B cell (primary cell): ENCODE data around the gene ST6GALNAC3. TPM values are rescaled to one million over a fixed set of nuclear protein-coding genes. Genes with fewer than 3 reads are reported as not detected.

Experiments used
- ATAC-seq: fragments of 200-7000 bp; cut with Tn5 transposase; one replicate; pipeline ENCODE4 v1.10.0; 2021; ENCODE audit warnings: low read depth, mild to moderate bottlenecking, moderate number of reproducible peaks, moderate library complexity
- CTCF ChIA-PET: fragments of 350-600 bp; sonication (Branson Sonifier 250); formaldehyde crosslinking; loops from one replicate; lab custom pipeline; 2021; ENCODE audit warnings: antibody characterized with exemption, inconsistent platforms; lab: Charles Lee
- POLR2A ChIA-PET: fragments of 350-600 bp; sonication (Branson Sonifier 250); formaldehyde crosslinking; loops from one replicate; lab custom pipeline; 2021; ENCODE audit warnings: antibody characterized with exemption; lab: Charles Lee
- DNase-seq: peaks from one replicate; pipeline ENCODE4 v3.0.0; 2013
- H2AFZ ChIP-seq: 2 replicates; pipeline ENCODE4 v1.6.1; 2012; ENCODE audit warnings: mild to moderate bottlenecking, low read depth, low read length; ENCODE audit not compliant: insufficient read depth, poor library complexity, severe bottlenecking
- H3K27ac ChIP-seq, 2 donors: 1 replicate in 1 of 2; 2 replicates in 1 of 2; pipeline ENCODE4 v1.5.1; 2012 to 2013; ENCODE audit warnings: low read length in 2 of 2, mild to moderate bottlenecking in 2 of 2, moderate library complexity in 1 of 2
- H3K27me3 ChIP-seq, 4 experiments: fragments of 200-600 bp in 1 of 4; sonication (generic) in 1 of 4; replicated peaks in 1 of 4; 1 replicate in 2 of 4; 2 replicates in 2 of 4; pipeline versions ENCODE4 v1.6.1 to v1.7.0; 2013 to 2016; ENCODE audit warnings: low read length in 3 of 4, mild to moderate bottlenecking in 2 of 4, mixed read lengths in 1 of 4, moderate library complexity in 1 of 4; ENCODE audit not compliant: insufficient read depth in 4 of 4, control insufficient read depth in 3 of 4; ENCODE audit errors: control extremely low read depth in 1 of 4
- H3K36me3 ChIP-seq, 2 experiments: replicated peaks in 1 of 2; 1 replicate in 1 of 2; 2 replicates in 1 of 2; pipeline versions ENCODE4 v1.6.1 to v1.7.1; 2013; ENCODE audit warnings: low read length in 1 of 2; ENCODE audit not compliant: insufficient read depth in 2 of 2, control insufficient read depth in 1 of 2; ENCODE audit errors: control extremely low read depth in 1 of 2, extremely low read depth in 1 of 2
- H3K4me1 ChIP-seq, 2 donors: fragments of 200-600 bp in 1 of 2; sonication (generic) in 1 of 2; 1 replicate in 1 of 2; 2 replicates in 1 of 2; pipeline versions ENCODE4 v1.5.1 to v1.6.1; 2013 to 2017; ENCODE audit warnings: low read length in 2 of 2; ENCODE audit not compliant: control insufficient read depth in 2 of 2, insufficient read depth in 2 of 2
- H3K4me2 ChIP-seq: replicated peaks from 2 replicates; pipeline ENCODE3; 2012; ENCODE audit warnings: mild to moderate bottlenecking, low read depth, low read length; ENCODE audit not compliant: poor library complexity, severe bottlenecking
- H3K4me3 ChIP-seq, 5 experiments: fragments of 200-600 bp in 1 of 5; sonication (generic) in 1 of 5; 1 replicate in 3 of 5; 2 replicates in 2 of 5; pipeline versions ENCODE4 v1.5.1 to v1.7.0; 2011 to 2016; ENCODE audit warnings: low read length in 4 of 5, mild to moderate bottlenecking in 4 of 5, low read depth in 2 of 5, control low read depth in 1 of 5, moderate library complexity in 1 of 5; ENCODE audit not compliant: insufficient read depth in 1 of 5; ENCODE audit errors: control extremely low read depth in 1 of 5, extremely low read depth in 1 of 5
- H3K79me2 ChIP-seq: fragments of 200-600 bp; sonication (generic); one replicate; pipeline ENCODE4 v1.6.0; 2016; ENCODE audit warnings: low read length; ENCODE audit not compliant: control insufficient read depth, insufficient read depth
- H3K9ac ChIP-seq: fragments of 200-600 bp; sonication (generic); 2 replicates; pipeline ENCODE4 v1.6.1; 2017; ENCODE audit warnings: mild to moderate bottlenecking, low read length, moderate library complexity
- H3K9me3 ChIP-seq, 3 donors: one replicate each; pipeline versions ENCODE4 v1.6.1 to v1.7.1; 2013; ENCODE audit warnings: low read length in 2 of 3; ENCODE audit not compliant: control insufficient read depth in 2 of 3, insufficient read depth in 1 of 3; ENCODE audit errors: control extremely low read depth in 1 of 3
- H4K20me1 ChIP-seq: 2 replicates; pipeline ENCODE4 v1.6.0; 2012; ENCODE audit warnings: mild to moderate bottlenecking, low read length; ENCODE audit not compliant: insufficient read depth, control insufficient read depth, poor library complexity, severe bottlenecking
- H3K27ac Mint-ChIP-seq: one replicate; pipeline ENCODE4 v1.8.0; 2021; ENCODE audit warnings: mixed read lengths
- H3K27me3 Mint-ChIP-seq: one replicate; pipeline ENCODE4 v1.8.0; 2021; ENCODE audit warnings: mixed read lengths
- H3K4me1 Mint-ChIP-seq: one replicate; pipeline ENCODE4 v1.8.0; 2021; ENCODE audit warnings: mixed read lengths
- H3K4me3 Mint-ChIP-seq: one replicate; pipeline ENCODE4 v1.8.0; 2021; ENCODE audit warnings: mixed read lengths
- H3K9me3 Mint-ChIP-seq: one replicate; pipeline ENCODE4 v1.8.0; 2022; ENCODE audit warnings: mixed read lengths; ENCODE audit not compliant: insufficient read depth
- EZH2 ChIP-seq: IDR thresholded peaks from 2 replicates; pipeline ENCODE4 v1.6.1; 2012; ENCODE audit warnings: borderline replicate concordance, low read depth, mild to moderate bottlenecking, moderate library complexity, low read length; ENCODE audit not compliant: insufficient read depth, poor library complexity, severe bottlenecking
- WGBS: methylation state at CpG from one replicate; pipeline ENCODE4 v1.1.5; 2013; ENCODE audit warnings: missing lambda C conversion rate; ENCODE audit not compliant: insufficient coverage; 5-methylcytosine and 5-hydroxymethylcytosine counted together
- intact Hi-C: fragments of 100-400 bp; cut with micrococcal nuclease; formaldehyde crosslinking; loops from one replicate; pipeline ENCODE4 v1.10.0; 2022
- polyA plus RNA-seq: library from polyadenylated mRNA; depleted of rRNA; stranded (reverse); fragments of >200 nt; gene quantifications from 2 replicates; pipeline ENCODE4 v1.2.3, GENCODE V29; 2012
- total RNA-seq, 2 donors: library from RNA; stranded (reverse); fragments of 120-200 nt in 1 of 2; gene quantifications; 1 replicate in 1 of 2; 2 replicates in 1 of 2; pipeline versions ENCODE4 v1.2.3 to v1.2.4, GENCODE V29; 2013 to 2022
- TF ChIP-seq, protein P1 (sequence below): fragments of 200-600 bp; IDR thresholded peaks from one replicate; pipeline ENCODE4 v1.8.0; 2022; ENCODE audit warnings: antibody characterized with exemption, mild to moderate bottlenecking

ST6GALNAC3 gene
- total and polyA plus RNA-seq, 2 donors (not counting 1 experiment from before 2014, with no cell fraction given) = 3.0 to 17.3 TPM

DNA sequence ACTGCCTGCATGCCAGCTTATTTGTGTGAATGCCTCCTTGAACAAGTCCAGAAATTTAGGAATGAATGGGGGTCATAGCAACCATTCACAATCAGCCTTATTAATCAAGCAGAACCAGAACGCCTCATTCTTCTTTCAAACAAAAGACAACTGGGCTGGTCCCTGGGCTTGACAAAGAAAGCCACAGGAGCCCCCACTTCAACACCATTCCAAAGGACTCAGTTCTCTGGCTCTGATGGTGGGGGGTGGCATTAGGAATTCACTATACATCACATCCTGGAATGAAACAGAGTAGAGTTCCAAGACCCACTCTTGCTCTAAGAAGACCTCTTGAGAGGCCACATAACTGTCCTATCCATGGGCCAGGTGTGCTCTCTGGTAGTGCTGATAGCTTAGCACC, 606.1 kb downstream of the ST6GALNAC3 start:
- intact Hi-C loops = no loop called here
- Mint-ChIP-seq H3K9me3 (no peaks in the 10 kb centered on the region), H3K4me3 (no peak overlapping the region), H3K4me1 (no peaks in the 10 kb centered on the region), H3K27ac (no peak overlapping the region), H3K27me3 (peaks cover 2% of the 10 kb centered on the region)
- Histone ChIP-seq H3K4me3 (no peak overlapping the region), H3K9me3 (no peaks in the 10 kb centered on the region), H3K9ac (no peak overlapping the region), H3K4me1 (no peaks in the 10 kb centered on the region), H3K27ac (no peak overlapping the region), H2AFZ (no peak overlapping the region), H3K36me3 (no peaks in the 10 kb centered on the region), H4K20me1 (no peaks in the 10 kb centered on the region), H3K4me2 (no peak overlapping the region), H3K27me3 (no peaks in the 10 kb centered on the region), H3K79me2 (no peaks in the 10 kb centered on the region)
- DNase-seq (no peak), ATAC-seq (no peak)
- ChIA-PET POLR2A (no interaction called here), CTCF (no interaction called here)
- WGBS = no CpG with 5 or more reads among the region's 1 CpG
- no peak for TF ChIP-seq EZH2
- TF ChIP-seq, protein P1, sequence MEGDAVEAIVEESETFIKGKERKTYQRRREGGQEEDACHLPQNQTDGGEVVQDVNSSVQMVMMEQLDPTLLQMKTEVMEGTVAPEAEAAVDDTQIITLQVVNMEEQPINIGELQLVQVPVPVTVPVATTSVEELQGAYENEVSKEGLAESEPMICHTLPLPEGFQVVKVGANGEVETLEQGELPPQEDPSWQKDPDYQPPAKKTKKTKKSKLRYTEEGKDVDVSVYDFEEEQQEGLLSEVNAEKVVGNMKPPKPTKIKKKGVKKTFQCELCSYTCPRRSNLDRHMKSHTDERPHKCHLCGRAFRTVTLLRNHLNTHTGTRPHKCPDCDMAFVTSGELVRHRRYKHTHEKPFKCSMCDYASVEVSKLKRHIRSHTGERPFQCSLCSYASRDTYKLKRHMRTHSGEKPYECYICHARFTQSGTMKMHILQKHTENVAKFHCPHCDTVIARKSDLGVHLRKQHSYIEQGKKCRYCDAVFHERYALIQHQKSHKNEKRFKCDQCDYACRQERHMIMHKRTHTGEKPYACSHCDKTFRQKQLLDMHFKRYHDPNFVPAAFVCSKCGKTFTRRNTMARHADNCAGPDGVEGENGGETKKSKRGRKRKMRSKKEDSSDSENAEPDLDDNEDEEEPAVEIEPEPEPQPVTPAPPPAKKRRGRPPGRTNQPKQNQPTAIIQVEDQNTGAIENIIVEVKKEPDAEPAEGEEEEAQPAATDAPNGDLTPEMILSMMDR = no peak

DNA sequence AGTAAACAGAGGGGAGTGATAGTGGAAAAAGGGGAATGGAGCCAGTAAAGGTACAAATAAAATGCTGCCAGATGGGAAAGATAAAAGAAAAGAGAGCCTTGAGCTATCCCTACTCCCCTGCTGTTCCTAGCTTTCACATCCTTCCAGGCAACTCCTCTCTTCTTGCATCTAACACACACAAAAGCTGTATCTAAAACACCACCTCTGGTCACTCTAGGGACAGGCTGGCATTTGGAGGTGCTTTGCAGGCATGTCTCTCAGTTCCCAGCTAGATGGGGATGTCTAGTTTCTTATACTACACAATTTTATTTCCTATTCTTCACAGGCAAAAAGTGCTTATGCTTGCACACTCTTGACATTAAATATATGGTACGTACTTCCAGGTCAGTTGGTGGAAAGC, 607.6 kb downstream of the ST6GALNAC3 start:
- Mint-ChIP-seq H3K27ac (no peak overlapping the region), H3K27me3 (no peaks in the 10 kb centered on the region), H3K4me1 (no peaks in the 10 kb centered on the region), H3K4me3 (no peak overlapping the region), H3K9me3 (no peaks in the 10 kb centered on the region)
- no peak overlapping the region for H3K4me2 ChIP-seq
- H2AFZ ChIP-seq = no peak overlapping the region
- ATAC-seq (no peak), DNase-seq (no peak)
- H3K4me1 ChIP-seq = no peaks in the 10 kb centered on the region
- no peak overlapping the region for H3K4me3 ChIP-seq
- no peaks in the 10 kb centered on the region for H3K27me3 ChIP-seq
- TF ChIP-seq, protein P1 = no peak
- no peak for TF ChIP-seq EZH2
- no peaks in the 10 kb centered on the region for H4K20me1 ChIP-seq
- ChIA-PET CTCF (no interaction called here), POLR2A (no interaction called here)
- H3K9ac ChIP-seq = no peak overlapping the region
- no peak overlapping the region for H3K27ac ChIP-seq
- H3K79me2 ChIP-seq = no peaks in the 10 kb centered on the region
- no peaks in the 10 kb centered on the region for H3K9me3 ChIP-seq
- intact Hi-C loops = no loop called here
- no peaks in the 10 kb centered on the region for H3K36me3 ChIP-seq
- no CpG with 5 or more reads among the region's 1 CpG for WGBS

Other genes starting within 250 kb of the ST6GALNAC3 start
- not detected in 2 replicates for gene ASB17, start 142.3 kb upstream of the ST6GALNAC3 start, total RNA-seq
- not detected in 2 replicates for gene ASB17, start 142.3 kb upstream of the ST6GALNAC3 start, polyA plus RNA-seq